ENCODE results near the gene SORCS2. TPM values are rescaled to one million over a fixed set of nuclear protein-coding genes. Genes with fewer than 3 reads are reported as not detected.

Gene SORCS2
- total RNA-seq, 1 donor from 2014 or later = 5.2 TPM

GRCh38 chr4:7282786-7283440, 90.6 kb downstream of the SORCS2 start:
- Mint-ChIP-seq H3K36me3 (no peaks in the 10 kb centered on the region), H3K4me3 (no peak overlapping the region), H3K27me3 (ENCODE audit: insufficient read depth, low read depth) (peaks cover 2% of the 10 kb centered on the region), H3K27ac (no peak overlapping the region), H3K9me3 (no peaks in the 10 kb centered on the region), H3K4me1 (peaks cover 48% of the 10 kb centered on the region)
- TF ChIP-seq EZH2 (IDR thresholded peaks at IDR 0.05) = no peak
- TF ChIP-seq EZH2phosphoT487 (IDR thresholded peaks at IDR 0.05) = no peak
- TF ChIP-seq CTCF (IDR thresholded peaks at IDR 0.05) = no peak
- H3K79me2 ChIP-seq (ENCODE audit: low read depth) = no peaks in the 10 kb centered on the region
- H3F3A ChIP-seq (ENCODE audit: low read depth) = no peaks in the 10 kb centered on the region
- H3K9me3 ChIP-seq (ENCODE audit: low read depth) = no peaks in the 10 kb centered on the region
- H3K4me2 ChIP-seq = no peak overlapping the region
- H4K20me1 ChIP-seq (ENCODE audit: low read depth) = peaks cover 13% of the 10 kb centered on the region
- H3K27me3 ChIP-seq = no peaks in the 10 kb centered on the region
- H3K9ac ChIP-seq = no peak overlapping the region
- H3K4me3 ChIP-seq = no peak overlapping the region
- no peak overlapping the region for H3K27ac ChIP-seq
- H3K4me1 ChIP-seq = peaks cover 13% of the 10 kb centered on the region
- H2AFZ ChIP-seq (replicated peaks) = no peak overlapping the region
- H3K36me3 ChIP-seq = no peaks in the 10 kb centered on the region
- no peak for DNase-seq (ENCODE audit: low spot score)

- Histone ChIP-seq H3K79me2 (ENCODE audit: low read depth) (no peaks in the 10 kb centered on the region), H3K27me3 (no peaks in the 10 kb centered on the region), H3F3A (ENCODE audit: low read depth) (no peaks in the 10 kb centered on the region), H3K9ac (no peak overlapping the region), H3K4me2 (no peak overlapping the region), H3K4me3 (no peak overlapping the region), H3K36me3 (no peaks in the 10 kb centered on the region), H3K9me3 (ENCODE audit: low read depth) (no peaks in the 10 kb centered on the region), H2AFZ (replicated peaks) (no peak overlapping the region), H3K27ac (no peak overlapping the region), H4K20me1 (ENCODE audit: low read depth) (peaks cover 8% of the 10 kb centered on the region), H3K4me1 (peaks cover 11% of the 10 kb centered on the region)
- no peak overlapping the region for H3K27ac Mint-ChIP-seq
- peaks cover 2% of the 10 kb centered on the region for H3K27me3 Mint-ChIP-seq (ENCODE audit: insufficient read depth, low read depth)
- peaks cover 44% of the 10 kb centered on the region for H3K4me1 Mint-ChIP-seq
- no peak for DNase-seq (ENCODE audit: low spot score)
- H3K4me3 Mint-ChIP-seq = no peak overlapping the region
- no peaks in the 10 kb centered on the region for H3K36me3 Mint-ChIP-seq
- TF ChIP-seq EZH2 (IDR thresholded peaks at IDR 0.05) = no peak
- TF ChIP-seq CTCF (IDR thresholded peaks at IDR 0.05) = no peak
- no peak for TF ChIP-seq EZH2phosphoT487 (IDR thresholded peaks at IDR 0.05)
- H3K9me3 Mint-ChIP-seq = no peaks in the 10 kb centered on the region
Observed at GRCh38 chr4:7285244-7286094, 93.1 kb downstream of the SORCS2 start.

GRCh38 chr4:7286170-7286569, 93.8 kb downstream of the SORCS2 start:
- H3K36me3 Mint-ChIP-seq = no peaks in the 10 kb centered on the region
- no peak overlapping the region for H3K4me3 ChIP-seq
- no peak overlapping the region for H3K27ac ChIP-seq
- no peak for DNase-seq (ENCODE audit: low spot score)
- peaks cover 2% of the 10 kb centered on the region for H3K9me3 Mint-ChIP-seq
- no peaks in the 10 kb centered on the region for H3K79me2 ChIP-seq (ENCODE audit: low read depth)
- H3F3A ChIP-seq (ENCODE audit: low read depth) = no peaks in the 10 kb centered on the region
- peaks cover 39% of the 10 kb centered on the region for H3K4me1 Mint-ChIP-seq
- peaks cover 11% of the 10 kb centered on the region for H3K4me1 ChIP-seq
- no peaks in the 10 kb centered on the region for H3K36me3 ChIP-seq
- H3K27ac Mint-ChIP-seq = peak overlapping the region; percentile 40
- no peak overlapping the region for H3K4me2 ChIP-seq
- no peak overlapping the region for H3K9ac ChIP-seq
- no peak for TF ChIP-seq EZH2phosphoT487 (IDR thresholded peaks at IDR 0.05)
- no peak for TF ChIP-seq CTCF (IDR thresholded peaks at IDR 0.05)
- TF ChIP-seq EZH2 (IDR thresholded peaks at IDR 0.05) = no peak
- H3K4me3 Mint-ChIP-seq = no peak overlapping the region
- peaks cover 2% of the 10 kb centered on the region for H3K27me3 Mint-ChIP-seq (ENCODE audit: insufficient read depth, low read depth)
- no peaks in the 10 kb centered on the region for H3K27me3 ChIP-seq
- no peaks in the 10 kb centered on the region for H3K9me3 ChIP-seq (ENCODE audit: low read depth)
- H4K20me1 ChIP-seq (ENCODE audit: low read depth) = peaks cover 8% of the 10 kb centered on the region
- H2AFZ ChIP-seq (replicated peaks) = no peak overlapping the region

Data from neural progenitor cell (in vitro differentiated cells).